GM06990 (cell line): ENCODE data around the gene CASK.
"Not testable (repeated sequence)": the region's sequence is repeated elsewhere in the genome, so short reads cannot be mapped to it uniquely, and the experiment has no call there.

Source experiments
- DNase-seq: peaks from one replicate; pipeline ENCODE4 v3.0.0-alpha.2; 2011; ENCODE audit not compliant: insufficient read length; ENCODE audit errors: extremely low read depth
- H3K27me3 ChIP-seq: replicated peaks from 2 replicates; pipeline ENCODE4 v1.6.0; 2011; ENCODE audit warnings: low read length; ENCODE audit not compliant: control insufficient read depth, insufficient read depth
- H3K36me3 ChIP-seq: 2 replicates; pipeline ENCODE4 v1.5.1; 2011; ENCODE audit warnings: low read length; ENCODE audit not compliant: control insufficient read depth, insufficient read depth
- H3K4me3 ChIP-seq: replicated peaks from 2 replicates; pipeline ENCODE4 v1.5.1; 2011; ENCODE audit warnings: low read depth, mild to moderate bottlenecking, control low read depth, low read length
- TF ChIP-seq, protein P1 (sequence below): IDR thresholded peaks from 2 replicates; pipeline ENCODE4 v1.5.1; 2011; ENCODE audit warnings: low read length, control low read depth, mild to moderate bottlenecking, inconsistent platforms; ENCODE audit not compliant: insufficient read depth, poor library complexity, severe bottlenecking

Gene CASK

DNA sequence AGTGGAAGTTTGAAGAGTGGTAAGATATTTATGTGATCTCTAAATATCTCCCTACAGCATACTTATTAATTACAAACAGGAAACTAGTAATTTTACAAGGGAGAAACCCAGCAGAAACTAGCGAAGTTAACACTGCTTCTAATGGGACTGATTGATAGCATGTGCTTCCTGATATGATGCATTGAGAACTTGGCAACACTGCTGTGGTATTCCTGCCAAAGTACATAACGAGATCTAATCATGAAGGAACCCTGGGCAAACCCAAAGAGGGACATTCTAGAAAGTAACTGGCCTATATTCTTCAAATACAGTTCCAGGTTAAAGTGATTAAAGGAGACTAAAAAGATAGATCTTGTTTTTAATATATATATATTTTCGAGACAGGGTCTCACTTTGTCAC, 239.2 kb downstream of the CASK start:
- Histone ChIP-seq H3K36me3 (no peaks in the 10 kb centered on the region), H3K27me3 (no peaks in the 10 kb centered on the region), H3K4me3 (no peak overlapping the region)
- TF ChIP-seq, protein P1, sequence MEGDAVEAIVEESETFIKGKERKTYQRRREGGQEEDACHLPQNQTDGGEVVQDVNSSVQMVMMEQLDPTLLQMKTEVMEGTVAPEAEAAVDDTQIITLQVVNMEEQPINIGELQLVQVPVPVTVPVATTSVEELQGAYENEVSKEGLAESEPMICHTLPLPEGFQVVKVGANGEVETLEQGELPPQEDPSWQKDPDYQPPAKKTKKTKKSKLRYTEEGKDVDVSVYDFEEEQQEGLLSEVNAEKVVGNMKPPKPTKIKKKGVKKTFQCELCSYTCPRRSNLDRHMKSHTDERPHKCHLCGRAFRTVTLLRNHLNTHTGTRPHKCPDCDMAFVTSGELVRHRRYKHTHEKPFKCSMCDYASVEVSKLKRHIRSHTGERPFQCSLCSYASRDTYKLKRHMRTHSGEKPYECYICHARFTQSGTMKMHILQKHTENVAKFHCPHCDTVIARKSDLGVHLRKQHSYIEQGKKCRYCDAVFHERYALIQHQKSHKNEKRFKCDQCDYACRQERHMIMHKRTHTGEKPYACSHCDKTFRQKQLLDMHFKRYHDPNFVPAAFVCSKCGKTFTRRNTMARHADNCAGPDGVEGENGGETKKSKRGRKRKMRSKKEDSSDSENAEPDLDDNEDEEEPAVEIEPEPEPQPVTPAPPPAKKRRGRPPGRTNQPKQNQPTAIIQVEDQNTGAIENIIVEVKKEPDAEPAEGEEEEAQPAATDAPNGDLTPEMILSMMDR, result no peak
- DNase-seq, result no peak

DNA sequence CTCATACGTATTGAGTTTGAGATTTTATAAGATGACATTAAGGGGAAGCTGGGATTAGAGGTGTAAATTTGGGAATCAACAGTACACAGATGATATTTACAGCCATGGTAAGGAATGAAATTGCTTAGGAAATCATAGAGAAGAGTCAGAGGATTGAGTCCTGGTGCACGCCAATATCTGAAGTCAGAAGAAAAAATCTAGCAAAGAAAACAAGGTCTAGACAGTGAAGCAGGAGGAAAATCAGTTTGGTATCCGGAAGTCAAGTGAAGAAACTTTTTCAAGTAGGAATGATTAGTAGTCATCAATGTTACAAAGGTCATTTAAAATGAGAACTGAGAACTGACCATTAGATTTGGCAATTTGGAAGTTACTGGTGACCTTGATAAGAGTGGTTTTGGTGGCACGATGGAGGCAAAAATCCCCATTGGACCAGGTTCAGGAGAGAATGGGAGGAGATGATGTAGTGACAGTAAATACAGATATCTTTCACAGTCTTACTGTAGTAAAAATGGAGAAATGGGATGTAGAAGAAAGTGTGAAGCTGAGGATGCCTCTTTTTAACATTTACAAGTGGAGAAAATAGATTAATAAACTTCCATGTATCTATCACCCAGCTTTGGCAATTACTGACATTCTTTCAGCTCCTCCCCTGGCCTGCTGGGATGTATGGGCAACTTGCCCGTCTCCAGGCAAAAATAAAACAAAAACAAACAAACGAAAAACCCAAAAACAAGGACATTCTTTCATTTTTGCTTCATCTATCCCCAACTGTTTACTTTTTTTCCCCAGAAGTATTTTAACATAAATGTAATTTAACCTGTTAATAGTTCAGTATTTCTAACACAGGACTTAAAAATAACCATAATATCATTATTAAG, 245.9 kb downstream of the CASK start:
- H3K36me3 ChIP-seq, result no peaks in the 10 kb centered on the region
- no peaks in the 10 kb centered on the region for H3K27me3 ChIP-seq
- no peak overlapping the region for H3K4me3 ChIP-seq
- TF ChIP-seq, protein P1, result no peak
- DNase-seq, result no peak

DNA sequence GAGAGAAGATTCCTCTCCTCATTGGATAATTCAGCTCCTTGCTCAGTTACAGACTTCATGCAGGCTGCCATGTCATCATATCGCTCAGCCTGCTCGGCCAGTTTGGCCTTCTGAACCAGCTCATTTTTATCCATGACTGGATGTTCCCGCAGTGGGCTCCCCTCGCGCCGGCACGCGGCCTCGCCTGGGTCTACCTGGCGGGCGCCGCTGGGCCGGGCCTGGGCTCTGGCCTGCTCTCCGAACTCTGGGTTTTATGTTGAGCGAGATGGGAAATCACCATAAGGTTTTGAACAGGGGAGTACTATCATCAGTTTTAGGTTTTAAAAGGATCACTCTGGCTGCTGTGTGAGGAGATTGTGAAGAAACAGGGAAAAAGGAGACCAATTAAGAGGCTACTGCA, 247.0 kb downstream of the CASK start:
- not testable (repeated sequence) for DNase-seq

DNA sequence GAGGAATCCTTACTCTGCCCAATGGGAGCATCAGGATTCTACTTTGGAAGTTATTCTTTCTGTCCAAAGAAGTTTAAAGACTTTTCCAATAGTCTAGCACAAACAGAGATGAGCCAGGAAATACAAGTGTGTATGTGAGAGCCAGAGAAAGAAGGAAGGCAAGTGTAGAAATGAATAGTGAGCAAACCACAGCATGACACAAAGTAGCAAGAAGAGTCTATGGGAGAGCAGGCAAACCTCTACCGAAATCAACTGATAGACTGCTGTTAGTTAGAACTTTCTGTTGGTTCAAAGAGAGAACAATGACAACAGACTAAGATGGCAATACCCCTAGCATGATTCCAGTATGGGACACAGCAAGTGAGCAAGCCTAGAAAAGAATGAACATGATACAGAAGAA, 250.7 kb downstream of the CASK start:
- TF ChIP-seq, protein P1, result no peak
- no peaks in the 10 kb centered on the region for H3K27me3 ChIP-seq

More for the DNA sequence above, 247.0 kb downstream of the CASK start:
- H3K4me3 ChIP-seq, H3K36me3 ChIP-seq, H3K27me3 ChIP-seq: not testable (repeated sequence)

DNA sequence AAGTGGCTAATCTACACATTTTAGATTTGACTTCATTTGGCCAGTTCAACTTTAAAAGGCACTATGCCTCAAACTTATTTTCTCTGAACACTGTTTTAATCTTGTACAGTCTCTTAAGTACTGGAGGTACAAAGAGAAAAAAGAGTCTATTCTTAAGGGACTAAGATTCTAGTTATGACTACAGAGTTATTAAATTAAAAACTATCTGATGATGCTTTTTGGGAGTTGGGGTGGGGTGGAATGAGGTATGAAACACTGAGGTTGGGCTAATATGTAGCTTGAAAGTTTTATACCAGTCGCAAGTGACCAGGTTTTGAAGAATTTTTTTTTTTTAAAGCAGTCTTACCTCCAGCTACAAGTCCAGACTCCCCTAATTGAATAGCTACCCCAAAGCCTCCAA, 252.3 kb downstream of the CASK start:
- DNase-seq, result no peak
- no peak overlapping the region for H3K4me3 ChIP-seq
- H3K36me3 ChIP-seq, result no peaks in the 10 kb centered on the region
- H3K27me3 ChIP-seq, result no peaks in the 10 kb centered on the region
- TF ChIP-seq, protein P1, result no peak

More for the DNA sequence above, 250.7 kb downstream of the CASK start:
- Histone ChIP-seq H3K36me3 (no peaks in the 10 kb centered on the region), H3K4me3 (no peak overlapping the region)
- DNase-seq, result no peak

DNA sequence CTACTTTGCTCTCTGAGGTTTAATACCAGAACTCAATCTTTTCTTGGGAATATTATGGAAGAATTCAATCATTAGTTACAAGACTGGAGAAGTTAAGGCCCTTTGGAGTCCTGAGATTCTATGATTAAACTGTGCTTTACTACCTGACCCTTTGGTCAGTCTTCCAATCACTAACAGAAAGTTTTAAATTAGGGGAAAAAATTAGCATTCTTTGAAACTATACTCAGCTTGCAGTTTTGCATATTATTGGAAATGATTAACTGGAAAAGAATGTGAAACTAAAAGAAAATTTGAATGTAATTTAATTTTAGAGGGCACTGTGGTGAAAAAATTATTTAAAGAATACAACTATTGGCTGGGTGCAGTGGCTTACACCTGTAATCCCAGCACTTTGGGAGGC, 253.2 kb downstream of the CASK start:
- no peaks in the 10 kb centered on the region for H3K27me3 ChIP-seq
- DNase-seq, result no peak
- TF ChIP-seq, protein P1, result no peak
- no peak overlapping the region for H3K4me3 ChIP-seq
- H3K36me3 ChIP-seq, result no peaks in the 10 kb centered on the region
